ENCODE measurements around the gene RER1.

The RER1 gene

DNA sequence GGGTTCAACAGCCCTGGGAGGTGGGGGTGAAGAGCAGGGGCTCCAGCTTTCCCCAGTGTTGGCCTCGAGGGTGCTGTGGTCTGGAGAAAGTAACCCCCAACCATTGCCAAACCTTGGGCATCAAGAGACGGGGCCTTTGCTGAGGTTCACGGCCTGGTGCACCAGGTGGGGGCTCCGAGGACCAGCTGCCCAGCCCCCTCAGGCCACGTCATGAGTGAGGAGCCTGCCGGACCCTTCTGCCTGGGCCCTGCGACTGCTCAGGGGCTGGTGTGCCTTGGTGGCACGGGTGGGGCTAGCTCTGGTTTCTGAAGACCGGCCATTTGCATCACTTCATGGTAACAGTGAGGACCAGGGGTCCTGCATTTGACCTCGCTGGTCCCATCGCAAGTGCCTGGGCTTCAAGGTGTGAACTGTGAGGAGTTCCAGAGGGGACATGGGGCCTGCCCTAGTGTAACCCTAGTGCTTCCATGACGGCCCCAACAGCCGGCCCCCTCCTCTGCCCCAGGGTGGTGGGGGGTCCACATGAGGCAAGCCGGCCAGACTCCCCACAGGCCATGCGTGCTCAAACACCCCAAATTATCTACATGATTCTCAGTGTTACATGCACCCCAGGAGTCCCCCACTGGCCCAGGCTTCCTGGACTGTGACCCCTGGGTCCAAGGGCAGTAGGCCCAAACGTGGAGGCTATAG lies 13.7 kb upstream of the RER1 start:
- Histone ChIP-seq H3K9ac (ENCODE audit: low read depth, low read length) (no peak overlapping the region), H3K4me2 (ENCODE audit: insufficient read depth, low read length) (no peak overlapping the region), H4K20me1 (ENCODE audit: insufficient read depth, low read length) (peaks cover 15% of the 10 kb centered on the region), H3K9me3 (ENCODE audit: insufficient read depth, low read length, severe bottlenecking) (no peaks in the 10 kb centered on the region), H3K36me3 (ENCODE audit: insufficient read depth, low read length) (no peaks in the 10 kb centered on the region), H3K79me2 (ENCODE audit: insufficient read depth, low read length) (no peaks in the 10 kb centered on the region), H3K27me3 (ENCODE audit: insufficient read depth, low read length, poor library complexity) (no peaks in the 10 kb centered on the region), H2AFZ (ENCODE audit: low read depth, low read length) (no peak overlapping the region), H3K27ac (ENCODE audit: low read length) (no peak overlapping the region), H3K4me1 (ENCODE audit: insufficient read depth, low read length) (no peaks in the 10 kb centered on the region; the same call in 1 of the 2 replicates), H3K4me3 (ENCODE audit: low read depth in 1 of 2, low read length in 2 of 2) (no peak overlapping the region)
- DNase-seq (no peak), ATAC-seq (ENCODE audit: insufficient read depth, low read depth) (no peak)
- no peak for TF ChIP-seq EZH2 (IDR thresholded peaks at IDR 0.05; ENCODE audit: borderline replicate concordance, low read depth, low read length, severe bottlenecking)
- TF ChIP-seq, protein P1, sequence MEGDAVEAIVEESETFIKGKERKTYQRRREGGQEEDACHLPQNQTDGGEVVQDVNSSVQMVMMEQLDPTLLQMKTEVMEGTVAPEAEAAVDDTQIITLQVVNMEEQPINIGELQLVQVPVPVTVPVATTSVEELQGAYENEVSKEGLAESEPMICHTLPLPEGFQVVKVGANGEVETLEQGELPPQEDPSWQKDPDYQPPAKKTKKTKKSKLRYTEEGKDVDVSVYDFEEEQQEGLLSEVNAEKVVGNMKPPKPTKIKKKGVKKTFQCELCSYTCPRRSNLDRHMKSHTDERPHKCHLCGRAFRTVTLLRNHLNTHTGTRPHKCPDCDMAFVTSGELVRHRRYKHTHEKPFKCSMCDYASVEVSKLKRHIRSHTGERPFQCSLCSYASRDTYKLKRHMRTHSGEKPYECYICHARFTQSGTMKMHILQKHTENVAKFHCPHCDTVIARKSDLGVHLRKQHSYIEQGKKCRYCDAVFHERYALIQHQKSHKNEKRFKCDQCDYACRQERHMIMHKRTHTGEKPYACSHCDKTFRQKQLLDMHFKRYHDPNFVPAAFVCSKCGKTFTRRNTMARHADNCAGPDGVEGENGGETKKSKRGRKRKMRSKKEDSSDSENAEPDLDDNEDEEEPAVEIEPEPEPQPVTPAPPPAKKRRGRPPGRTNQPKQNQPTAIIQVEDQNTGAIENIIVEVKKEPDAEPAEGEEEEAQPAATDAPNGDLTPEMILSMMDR (IDR thresholded peaks at IDR 0.05; ENCODE audit: borderline replicate concordance, extremely low read depth, low read length, poor library complexity, severe bottlenecking) = no peak

DNA sequence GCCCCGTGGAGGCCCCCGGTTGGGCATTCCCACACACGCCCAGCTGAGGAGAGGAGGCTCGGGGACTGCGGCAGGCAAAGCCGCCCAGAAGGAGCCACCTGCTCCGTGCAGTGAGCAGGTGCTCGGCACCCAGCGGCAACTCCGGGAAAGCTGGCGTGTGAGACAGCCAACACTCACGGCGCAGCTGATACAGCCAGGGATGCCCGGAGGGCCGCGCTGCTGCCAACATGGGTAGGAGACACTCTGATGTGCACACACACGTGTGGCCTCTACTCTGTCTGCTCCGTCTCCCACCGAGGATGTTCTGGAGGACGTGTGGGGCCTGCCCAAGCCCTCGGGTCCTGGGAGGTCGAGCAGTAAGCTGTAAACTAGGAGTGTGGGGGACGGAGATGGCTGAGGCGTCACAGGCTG lies 13.2 kb upstream of the RER1 start:
- Histone ChIP-seq H3K27ac (ENCODE audit: low read length) (no peak overlapping the region), H3K4me1 (ENCODE audit: insufficient read depth, low read length) (no peaks in the 10 kb centered on the region; the same call in 1 of the 2 replicates), H2AFZ (ENCODE audit: low read depth, low read length) (no peak overlapping the region), H3K36me3 (ENCODE audit: insufficient read depth, low read length) (no peaks in the 10 kb centered on the region), H3K79me2 (ENCODE audit: insufficient read depth, low read length) (no peaks in the 10 kb centered on the region), H3K9ac (ENCODE audit: low read depth, low read length) (no peak overlapping the region), H3K4me3 (ENCODE audit: low read depth in 1 of 2, low read length in 2 of 2) (no peak overlapping the region), H3K4me2 (ENCODE audit: insufficient read depth, low read length) (no peak overlapping the region), H3K9me3 (ENCODE audit: insufficient read depth, low read length, severe bottlenecking) (no peaks in the 10 kb centered on the region), H4K20me1 (ENCODE audit: insufficient read depth, low read length) (peaks cover 15% of the 10 kb centered on the region), H3K27me3 (ENCODE audit: insufficient read depth, low read length, poor library complexity) (no peaks in the 10 kb centered on the region)
- ATAC-seq (ENCODE audit: insufficient read depth, low read depth) (no peak), DNase-seq (no peak)
- TF ChIP-seq, protein P1 (IDR thresholded peaks at IDR 0.05; ENCODE audit: borderline replicate concordance, extremely low read depth, low read length, poor library complexity, severe bottlenecking) = no peak
- no peak for TF ChIP-seq EZH2 (IDR thresholded peaks at IDR 0.05; ENCODE audit: borderline replicate concordance, low read depth, low read length, severe bottlenecking)

DNA sequence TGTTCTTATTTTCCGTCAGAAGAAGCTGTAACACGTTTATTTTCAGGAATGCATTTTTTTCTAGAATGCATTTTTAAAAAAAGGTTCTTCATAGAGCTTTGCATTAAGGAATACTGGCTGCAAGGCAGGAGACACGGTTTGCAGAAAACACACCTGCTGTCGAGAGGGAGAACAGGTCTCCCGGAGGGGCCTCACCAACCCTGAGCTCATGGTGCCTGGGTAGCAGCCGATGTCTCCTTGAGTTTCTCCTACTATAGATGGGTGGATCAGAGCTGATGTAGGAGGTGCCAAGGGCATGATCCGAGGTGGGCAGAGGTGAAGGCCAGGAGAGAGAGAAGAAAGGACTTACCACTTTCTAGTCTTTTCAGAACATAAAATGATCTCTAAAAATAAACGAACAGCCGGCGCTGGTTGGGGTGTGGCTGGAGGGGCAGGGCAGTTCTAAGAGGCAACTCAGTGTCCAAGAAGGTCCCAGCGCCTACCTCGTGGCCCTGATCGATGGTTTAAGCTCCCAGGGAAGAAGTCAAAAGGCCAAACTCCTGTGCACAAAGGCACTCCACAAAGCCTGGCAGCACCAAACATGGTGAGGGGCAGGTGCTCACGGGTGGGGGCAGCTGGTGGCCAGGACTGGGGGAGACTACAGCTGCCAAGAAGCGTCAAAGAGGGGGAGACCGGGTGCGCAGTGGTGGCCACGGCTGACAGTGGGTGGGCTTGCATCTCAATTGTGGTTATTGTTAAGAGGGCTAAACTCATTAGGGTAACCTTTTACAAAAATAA lies 12.5 kb upstream of the RER1 start:
- no peak overlapping the region for H3K4me2 ChIP-seq (ENCODE audit: insufficient read depth, low read length)

More for the DNA sequence above, 12.5 kb upstream of the RER1 start:
- Histone ChIP-seq H3K9me3 (ENCODE audit: insufficient read depth, low read length, severe bottlenecking) (no peaks in the 10 kb centered on the region), H3K27ac (ENCODE audit: low read length) (no peak overlapping the region), H4K20me1 (ENCODE audit: insufficient read depth, low read length) (peaks cover 15% of the 10 kb centered on the region), H3K79me2 (ENCODE audit: insufficient read depth, low read length) (no peaks in the 10 kb centered on the region), H3K36me3 (ENCODE audit: insufficient read depth, low read length) (no peaks in the 10 kb centered on the region), H3K4me1 (ENCODE audit: insufficient read depth, low read length) (no peaks in the 10 kb centered on the region; the same call in 1 of the 2 replicates), H2AFZ (ENCODE audit: low read depth, low read length) (no peak overlapping the region), H3K4me3 (ENCODE audit: low read depth in 1 of 2, low read length in 2 of 2) (no peak overlapping the region), H3K27me3 (ENCODE audit: insufficient read depth, low read length, poor library complexity) (no peaks in the 10 kb centered on the region), H3K9ac (ENCODE audit: low read depth, low read length) (no peak overlapping the region)
- TF ChIP-seq, protein P1 (IDR thresholded peaks at IDR 0.05; ENCODE audit: borderline replicate concordance, extremely low read depth, low read length, poor library complexity, severe bottlenecking) = no peak
- no peak for TF ChIP-seq EZH2 (IDR thresholded peaks at IDR 0.05; ENCODE audit: borderline replicate concordance, low read depth, low read length, severe bottlenecking)
- DNase-seq = no peak
- ATAC-seq (ENCODE audit: insufficient read depth, low read depth) = no peak
